Natural killer cell (primary cell): ENCODE results near the gene MYO1E. TPM values are rescaled to one million over a fixed set of nuclear protein-coding genes. Genes with fewer than 3 reads are reported as not detected.

Source experiments
- ATAC-seq, 3 donors: fragments of 150-1000 bp in 2 of 3; fragments of 200-7000 bp in 1 of 3; cut with Tn5 transposase; 1 replicate in 1 of 3; 2 replicates in 2 of 3; pipeline ENCODE4 v1.10.0; 2021; ENCODE audit warnings: mild to moderate bottlenecking in 2 of 3, moderate library complexity in 2 of 3
- DNase-seq, 2 donors: peaks; one replicate each; pipeline versions ENCODE4 v3.0.0 to v3.0.0-alpha.2; 2013 to 2021; ENCODE audit warnings: mixed read lengths in 1 of 2
- H3K27ac ChIP-seq: one replicate; pipeline ENCODE4 v1.5.1; 2013; ENCODE audit warnings: mild to moderate bottlenecking, low read length
- H3K27me3 ChIP-seq: one replicate; pipeline ENCODE4 v1.6.1; 2013; ENCODE audit warnings: low read length; ENCODE audit not compliant: control insufficient read depth, insufficient read depth
- H3K36me3 ChIP-seq: one replicate; pipeline ENCODE4 v1.6.1; 2013; ENCODE audit warnings: low read length; ENCODE audit not compliant: control insufficient read depth, insufficient read depth
- H3K4me1 ChIP-seq: one replicate; pipeline ENCODE4 v1.6.1; 2013; ENCODE audit warnings: low read length; ENCODE audit not compliant: control insufficient read depth, insufficient read depth
- H3K4me3 ChIP-seq: one replicate; pipeline ENCODE4 v1.5.1; 2013; ENCODE audit warnings: low read length
- H3K9me3 ChIP-seq: one replicate; pipeline ENCODE4 v1.6.1; 2013; ENCODE audit warnings: low read length; ENCODE audit not compliant: control insufficient read depth, insufficient read depth
- H3K27ac Mint-ChIP-seq, 2 donors: one replicate each; pipeline ENCODE4 v1.8.0; 2022; ENCODE audit warnings: mild to moderate bottlenecking in 2 of 2, mixed read lengths in 2 of 2, moderate library complexity in 1 of 2
- H3K27me3 Mint-ChIP-seq, 2 donors: one replicate each; pipeline ENCODE4 v1.8.0; 2022; ENCODE audit warnings: low read depth in 2 of 2, mixed read lengths in 2 of 2
- H3K36me3 Mint-ChIP-seq: one replicate; pipeline ENCODE4 v1.8.0; 2022; ENCODE audit warnings: mixed read lengths
- H3K4me1 Mint-ChIP-seq, 2 donors: one replicate each; pipeline ENCODE4 v1.8.0; 2022; ENCODE audit warnings: mixed read lengths in 2 of 2
- H3K4me3 Mint-ChIP-seq: one replicate; pipeline ENCODE4 v1.8.0; 2022; ENCODE audit warnings: mild to moderate bottlenecking, moderate library complexity, mixed read lengths
- H3K9me3 Mint-ChIP-seq, 2 donors: one replicate each; pipeline ENCODE4 v1.8.0; 2022; ENCODE audit warnings: mixed read lengths in 2 of 2
- WGBS: methylation state at CpG from one replicate; pipeline ENCODE4 v1.1.7; 2013; ENCODE audit warnings: missing lambda C conversion rate; ENCODE audit not compliant: insufficient coverage; 5-methylcytosine and 5-hydroxymethylcytosine counted together
- intact Hi-C: fragments of 100-400 bp; cut with micrococcal nuclease; formaldehyde crosslinking; loops from one replicate; pipeline ENCODE4 v1.14.2; 2022
- total RNA-seq, 4 donors: library from RNA; stranded (reverse); fragments of 120-200 nt in 1 of 4; gene quantifications; one replicate each; pipeline versions ENCODE4 v1.2.3 to v1.2.4, GENCODE V29; 2013 to 2022
- TF ChIP-seq, protein P1 (sequence below): fragments of 200-600 bp; IDR thresholded peaks from one replicate; pipeline ENCODE4 v1.8.0; 2022; ENCODE audit warnings: antibody characterized with exemption

MYO1E gene
- total RNA-seq, 3 donors from 2014 or later (not counting 1 experiment from before 2014, with no cell fraction given): 16.1 to 39.4 (median 22.7) TPM

DNA sequence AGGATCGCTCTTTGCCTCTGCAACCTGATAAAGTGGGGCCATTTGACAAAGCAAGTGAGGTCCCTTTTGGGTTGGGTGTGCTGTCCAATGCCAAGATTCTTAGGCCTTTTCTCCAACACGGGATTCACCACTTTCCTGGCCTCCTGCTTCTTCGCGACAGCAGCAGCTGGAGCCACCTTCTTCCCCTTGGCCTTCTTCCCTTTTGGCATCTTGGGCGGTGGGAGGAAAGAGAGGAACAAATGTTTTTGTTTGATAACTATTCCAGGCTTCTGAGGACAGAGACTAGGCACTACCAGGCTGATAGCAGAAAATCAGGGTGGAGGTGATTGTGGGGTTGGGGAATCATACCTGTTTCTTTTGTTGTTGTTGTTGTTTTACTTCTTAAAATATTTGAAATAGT, 35.3 kb upstream of the MYO1E start:
- peaks cover 52% of the 10 kb centered on the region for H3K4me1 ChIP-seq
- TF ChIP-seq, protein P1, sequence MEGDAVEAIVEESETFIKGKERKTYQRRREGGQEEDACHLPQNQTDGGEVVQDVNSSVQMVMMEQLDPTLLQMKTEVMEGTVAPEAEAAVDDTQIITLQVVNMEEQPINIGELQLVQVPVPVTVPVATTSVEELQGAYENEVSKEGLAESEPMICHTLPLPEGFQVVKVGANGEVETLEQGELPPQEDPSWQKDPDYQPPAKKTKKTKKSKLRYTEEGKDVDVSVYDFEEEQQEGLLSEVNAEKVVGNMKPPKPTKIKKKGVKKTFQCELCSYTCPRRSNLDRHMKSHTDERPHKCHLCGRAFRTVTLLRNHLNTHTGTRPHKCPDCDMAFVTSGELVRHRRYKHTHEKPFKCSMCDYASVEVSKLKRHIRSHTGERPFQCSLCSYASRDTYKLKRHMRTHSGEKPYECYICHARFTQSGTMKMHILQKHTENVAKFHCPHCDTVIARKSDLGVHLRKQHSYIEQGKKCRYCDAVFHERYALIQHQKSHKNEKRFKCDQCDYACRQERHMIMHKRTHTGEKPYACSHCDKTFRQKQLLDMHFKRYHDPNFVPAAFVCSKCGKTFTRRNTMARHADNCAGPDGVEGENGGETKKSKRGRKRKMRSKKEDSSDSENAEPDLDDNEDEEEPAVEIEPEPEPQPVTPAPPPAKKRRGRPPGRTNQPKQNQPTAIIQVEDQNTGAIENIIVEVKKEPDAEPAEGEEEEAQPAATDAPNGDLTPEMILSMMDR: no peak
- H3K36me3 ChIP-seq: no peaks in the 10 kb centered on the region
- no peaks in the 10 kb centered on the region for H3K9me3 ChIP-seq
- Mint-ChIP-seq H3K27ac (no peak overlapping the region), H3K9me3 (no peaks in the 10 kb centered on the region), H3K36me3 (no peaks in the 10 kb centered on the region), H3K4me3 (no peak overlapping the region), H3K4me1 (peaks cover 35 to 44% of the 10 kb centered on the region in 2 donors), H3K27me3 (peaks cover 18 to 22% of the 10 kb centered on the region in 2 donors)
- no peak for DNase-seq
- 88% methylated on average over 4 of the region's 5 CpGs for WGBS
- no peak overlapping the region for H3K27ac ChIP-seq
- H3K27me3 ChIP-seq: peaks cover 8% of the 10 kb centered on the region
- intact Hi-C loops: no loop called here
- no peak for ATAC-seq
- no peak overlapping the region for H3K4me3 ChIP-seq

DNA sequence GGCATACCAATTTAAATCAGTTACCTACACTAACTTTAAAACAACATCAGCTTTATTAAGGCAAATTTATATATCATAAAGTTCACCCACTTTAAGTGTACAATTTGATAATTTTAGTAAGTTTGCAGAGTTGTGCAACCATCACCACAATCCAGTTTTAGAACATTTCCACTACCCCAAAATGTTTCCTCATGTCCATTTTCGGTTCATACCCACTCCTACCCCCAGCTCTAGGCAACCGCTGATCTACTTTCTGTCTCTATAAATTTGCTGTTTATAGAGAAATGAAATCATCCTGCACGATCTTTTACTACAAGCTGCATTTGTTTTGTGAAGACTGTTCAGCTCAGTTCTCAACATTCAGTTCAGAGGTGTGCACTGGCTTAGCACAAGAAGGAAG, 33.8 kb upstream of the MYO1E start:
- no peaks in the 10 kb centered on the region for H3K36me3 ChIP-seq
- peaks cover 4% of the 10 kb centered on the region for H3K27me3 ChIP-seq
- Mint-ChIP-seq H3K27me3 (peaks cover 21 to 29% of the 10 kb centered on the region in 2 donors), H3K36me3 (no peaks in the 10 kb centered on the region), H3K4me1 (peaks cover 21 to 29% of the 10 kb centered on the region in 2 donors), H3K4me3 (no peak overlapping the region), H3K9me3 (no peaks in the 10 kb centered on the region), H3K27ac (no peak overlapping the region)
- no peak overlapping the region for H3K27ac ChIP-seq
- DNase-seq: no peak
- no peak for ATAC-seq
- intact Hi-C loops: no loop called here
- TF ChIP-seq, protein P1: no peak
- H3K4me3 ChIP-seq: no peak overlapping the region
- peaks cover 37% of the 10 kb centered on the region for H3K4me1 ChIP-seq
- WGBS: 47% methylated on average over 1 of the region's 3 CpGs
- no peaks in the 10 kb centered on the region for H3K9me3 ChIP-seq

DNA sequence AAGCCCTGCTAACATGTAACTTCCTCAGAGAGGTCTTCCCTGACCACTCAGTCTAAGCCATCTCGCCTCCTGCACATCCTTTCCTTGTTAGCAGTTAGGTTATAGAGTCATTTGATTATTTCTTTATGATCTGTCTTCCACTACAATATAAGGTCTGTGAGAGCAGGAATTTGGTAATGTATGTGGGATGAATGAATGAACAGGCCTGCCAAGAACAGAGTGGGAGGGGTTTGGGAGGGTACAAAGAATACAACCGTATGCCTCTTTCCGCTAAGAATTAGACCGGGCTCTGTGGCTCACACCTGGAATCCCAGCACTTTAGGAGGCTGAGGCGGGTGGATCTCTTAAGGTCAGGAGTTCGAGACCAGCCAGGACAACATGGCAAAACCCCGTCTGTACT, 32.4 kb upstream of the MYO1E start:
- ATAC-seq: no peak
- Histone ChIP-seq H3K27me3 (peaks cover 4% of the 10 kb centered on the region), H3K9me3 (no peaks in the 10 kb centered on the region), H3K27ac (no peak overlapping the region), H3K4me3 (no peak overlapping the region), H3K36me3 (no peaks in the 10 kb centered on the region), H3K4me1 (peaks cover 29% of the 10 kb centered on the region)
- intact Hi-C loops: no loop called here
- Mint-ChIP-seq H3K27me3 (peaks cover 32 to 43% of the 10 kb centered on the region in 2 donors), H3K36me3 (no peaks in the 10 kb centered on the region), H3K4me1 (peaks cover 14 to 21% of the 10 kb centered on the region in 2 donors), H3K27ac (no peak overlapping the region), H3K4me3 (no peak overlapping the region), H3K9me3 (no peaks in the 10 kb centered on the region)
- TF ChIP-seq, protein P1: no peak
- WGBS: 88% methylated on average over 6 of the region's 7 CpGs
- no peak for DNase-seq
